ENCODE measurements around the gene AGPAT1. TPM values are rescaled to one million over a fixed set of nuclear protein-coding genes. Genes with fewer than 3 reads are reported as not detected.
"Not testable (repeated sequence)": the region's sequence is repeated elsewhere in the genome, so short reads cannot be mapped to it uniquely, and the experiment has no call there.

The AGPAT1 gene
- total and polyA plus RNA-seq, 10 donors, result 13.6 to 39.7 (median 32.1) TPM

DNA sequence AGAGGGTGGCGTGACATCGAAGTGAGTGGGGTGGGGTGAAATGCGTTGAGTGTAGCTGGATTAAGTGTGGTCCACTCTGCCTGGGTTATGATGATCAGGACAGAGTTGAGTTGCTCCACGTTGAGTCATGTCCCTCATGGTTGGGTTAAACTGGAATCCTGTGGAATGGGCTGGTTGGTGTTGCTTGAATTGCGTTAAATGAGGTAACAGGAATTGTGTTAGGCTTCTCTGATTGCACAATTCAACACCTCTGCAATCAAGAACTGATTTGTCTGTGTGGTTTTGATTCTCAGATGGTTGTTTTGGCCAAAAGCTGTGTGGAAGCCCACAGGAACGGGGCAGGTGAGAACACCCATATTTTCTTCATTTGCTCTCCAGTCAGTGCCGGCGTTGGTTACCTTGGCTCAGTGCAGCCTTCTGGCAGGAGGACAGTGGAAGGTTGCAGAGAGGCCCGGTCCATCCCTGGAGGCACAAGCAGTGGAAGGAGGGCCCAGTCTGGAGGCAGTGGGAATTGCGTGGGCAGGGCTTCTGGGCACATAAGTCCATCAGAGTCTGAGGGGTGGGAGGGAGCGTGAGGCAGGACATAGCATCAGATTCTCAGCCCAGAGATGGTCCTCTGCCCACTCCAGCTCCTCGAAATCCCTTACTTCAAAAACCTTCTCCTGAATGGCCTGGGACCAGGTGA is 36.3 kb upstream of the AGPAT1 start:
- Histone ChIP-seq H3K9me3 (no peaks in the 10 kb centered on the region), H3K27me3 (replicated peaks in 1 of 7) (no peaks in the 10 kb centered on the region), H3K36me3 (no peaks in the 10 kb centered on the region), H3K4me3 (no peak overlapping the region), H3K27ac (no peak overlapping the region), H3K4me1 (no peaks in the 10 kb centered on the region)
- WGBS, 5 donors, result 81 to 87% (median 82%) methylated on average over 12 of the region's 12 CpGs
- DNase-seq, result no peak
- intact Hi-C loops (cut with DNase I; ENCODE audit: low total_unique reads), result no loop called here
- TF ChIP-seq, protein P1, sequence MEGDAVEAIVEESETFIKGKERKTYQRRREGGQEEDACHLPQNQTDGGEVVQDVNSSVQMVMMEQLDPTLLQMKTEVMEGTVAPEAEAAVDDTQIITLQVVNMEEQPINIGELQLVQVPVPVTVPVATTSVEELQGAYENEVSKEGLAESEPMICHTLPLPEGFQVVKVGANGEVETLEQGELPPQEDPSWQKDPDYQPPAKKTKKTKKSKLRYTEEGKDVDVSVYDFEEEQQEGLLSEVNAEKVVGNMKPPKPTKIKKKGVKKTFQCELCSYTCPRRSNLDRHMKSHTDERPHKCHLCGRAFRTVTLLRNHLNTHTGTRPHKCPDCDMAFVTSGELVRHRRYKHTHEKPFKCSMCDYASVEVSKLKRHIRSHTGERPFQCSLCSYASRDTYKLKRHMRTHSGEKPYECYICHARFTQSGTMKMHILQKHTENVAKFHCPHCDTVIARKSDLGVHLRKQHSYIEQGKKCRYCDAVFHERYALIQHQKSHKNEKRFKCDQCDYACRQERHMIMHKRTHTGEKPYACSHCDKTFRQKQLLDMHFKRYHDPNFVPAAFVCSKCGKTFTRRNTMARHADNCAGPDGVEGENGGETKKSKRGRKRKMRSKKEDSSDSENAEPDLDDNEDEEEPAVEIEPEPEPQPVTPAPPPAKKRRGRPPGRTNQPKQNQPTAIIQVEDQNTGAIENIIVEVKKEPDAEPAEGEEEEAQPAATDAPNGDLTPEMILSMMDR (IDR thresholded peaks at IDR 0.05 in 8 of 11, conservative IDR thresholded peaks at IDR 0.05 in 3 of 11), result no peak
- no peak for TF ChIP-seq POLR2AphosphoS5 (IDR thresholded peaks at IDR 0.05)
- TF ChIP-seq POLR2A (IDR thresholded peaks at IDR 0.05), result no peak

- WGBS, 5 donors, result 87 to 99% (median 89%) methylated on average over 4 of the region's 4 CpGs
- intact Hi-C loops (cut with DNase I; ENCODE audit: low total_unique reads); H3K27me3 ChIP-seq (replicated peaks in 1 of 7): not testable (repeated sequence)
Observed at GRCh38 chr6:32211432-32211831, 35.5 kb upstream of the AGPAT1 start.

DNA sequence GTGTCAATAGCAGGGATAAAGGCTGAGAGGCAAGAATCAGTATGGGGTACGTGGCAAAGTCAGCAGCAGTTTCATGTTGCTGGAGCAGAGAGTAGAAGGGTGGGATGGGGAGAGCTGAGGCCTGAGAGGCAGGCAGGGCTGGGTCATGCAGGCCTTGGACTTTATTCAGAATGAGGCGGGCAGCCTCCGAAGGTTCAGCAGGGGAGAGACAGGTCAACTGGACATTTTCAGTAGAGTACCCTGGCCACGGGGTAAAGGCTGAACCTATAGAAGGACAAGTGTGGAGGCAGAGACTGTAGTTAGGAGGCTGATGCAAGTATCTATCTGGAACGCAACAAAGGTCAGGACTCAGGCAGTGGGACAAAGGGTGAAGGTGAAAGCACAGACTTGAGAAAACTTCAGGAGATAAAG is 34.3 kb upstream of the AGPAT1 start:
- Histone ChIP-seq H3K9me3 (no peaks in the 10 kb centered on the region), H3K27me3 (replicated peaks in 1 of 7) (no peaks in the 10 kb centered on the region), H3K27ac (no peak overlapping the region), H3K36me3 (no peaks in the 10 kb centered on the region), H3K4me1 (no peaks in the 10 kb centered on the region), H3K4me3 (no peak overlapping the region)
- TF ChIP-seq POLR2A (IDR thresholded peaks at IDR 0.05) (no peak), POLR2AphosphoS5 (IDR thresholded peaks at IDR 0.05) (no peak)
- TF ChIP-seq, protein P1 (IDR thresholded peaks at IDR 0.05 in 8 of 11, conservative IDR thresholded peaks at IDR 0.05 in 3 of 11), result no peak
- 80 to 92% (median 86%) methylated on average over 5 of the region's 5 CpGs for WGBS, 5 donors
- intact Hi-C loops (cut with DNase I; ENCODE audit: low total_unique reads), result no loop called here
- DNase-seq, result no peak

More at GRCh38 chr6:32211432-32211831, 35.5 kb upstream of the AGPAT1 start:
- H3K4me1 ChIP-seq, H3K27ac ChIP-seq, H3K4me3 ChIP-seq, H3K9me3 ChIP-seq, H3K36me3 ChIP-seq, DNase-seq: not testable (repeated sequence)

GRCh38 chr6:32208996-32209395 is 33.1 kb upstream of the AGPAT1 start:
- no peak overlapping the region for H3K27ac ChIP-seq
- no peak for DNase-seq
- H3K27me3 ChIP-seq (replicated peaks in 1 of 7), result peaks cover 0 to 1% (median 0%) of the 10 kb centered on the region in 7 donors
- 93 to 98% (median 95%) methylated on average over 1 of the region's 1 CpG for WGBS, 5 donors
- H3K36me3 ChIP-seq, result no peaks in the 10 kb centered on the region
- no peak overlapping the region for H3K4me3 ChIP-seq
- H3K4me1 ChIP-seq, result no peaks in the 10 kb centered on the region
- intact Hi-C loops (cut with DNase I; ENCODE audit: low total_unique reads), result no loop called here
- TF ChIP-seq POLR2AphosphoS5 (IDR thresholded peaks at IDR 0.05), result no peak
- TF ChIP-seq, protein P1 (IDR thresholded peaks at IDR 0.05 in 8 of 11, conservative IDR thresholded peaks at IDR 0.05 in 3 of 11), result no peak
- no peak for TF ChIP-seq POLR2A (IDR thresholded peaks at IDR 0.05)
- H3K9me3 ChIP-seq, result no peaks in the 10 kb centered on the region

Measured in spleen (tissue), 11 donors.